ENCODE data around the gene THSD7A.

The THSD7A gene

DNA sequence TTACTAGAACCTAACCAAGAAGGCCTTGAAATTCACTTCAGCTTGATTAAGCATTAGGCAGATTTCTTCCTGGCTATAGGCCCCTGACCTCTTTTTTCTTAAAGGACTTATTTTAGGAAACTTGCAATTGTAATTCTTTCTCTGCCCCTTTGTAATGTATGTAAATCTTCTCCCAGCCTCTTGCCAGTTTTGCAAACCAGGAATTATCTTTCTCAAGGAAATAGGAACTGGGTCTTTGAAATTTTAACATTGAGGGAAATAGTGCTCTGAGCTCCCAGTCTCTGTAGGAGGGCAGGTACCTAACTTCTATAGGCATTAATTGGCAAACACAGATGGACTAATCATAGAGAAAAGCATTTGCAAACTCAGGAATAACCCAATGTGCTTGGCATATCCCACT lies 342.7 kb downstream of the THSD7A start:
- DNase-seq = no peak

DNA sequence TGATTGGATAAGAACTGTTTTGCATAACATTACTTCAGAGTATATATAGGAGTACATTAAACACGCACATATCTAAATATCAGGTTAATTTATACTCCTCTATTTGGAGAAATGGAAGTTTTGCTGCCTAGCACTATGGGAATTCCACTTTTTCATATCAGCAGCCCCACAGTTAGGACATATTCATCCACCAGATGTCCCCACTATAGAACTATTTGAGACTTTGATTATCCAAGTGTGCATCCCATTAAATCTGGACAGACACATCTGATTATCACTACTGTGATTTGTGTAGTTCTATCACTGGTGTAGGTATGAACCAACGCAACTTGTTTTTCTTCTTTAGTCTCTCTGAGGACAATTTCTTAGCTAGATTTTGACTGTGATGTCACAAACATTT lies 345.7 kb downstream of the THSD7A start:
- no peak for DNase-seq

DNA sequence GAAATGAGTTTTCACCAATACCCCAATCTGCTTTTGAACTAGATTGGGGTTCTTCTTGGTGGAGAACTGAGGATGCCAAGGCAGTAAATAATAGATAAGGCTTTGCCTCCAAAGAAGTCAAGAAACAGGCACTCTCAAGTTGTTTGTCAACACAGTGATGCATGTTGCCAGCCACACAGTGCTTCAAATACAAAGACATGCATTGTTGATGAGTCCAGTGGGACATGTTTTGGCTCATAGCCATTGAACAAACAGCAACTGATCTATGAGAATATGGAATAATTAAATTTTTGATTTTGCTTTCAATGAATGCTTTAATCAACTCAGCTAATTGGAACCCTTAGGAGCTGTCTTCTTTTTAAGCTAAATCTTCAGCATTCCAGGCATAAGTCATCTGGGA lies 346.4 kb downstream of the THSD7A start:
- no peak for DNase-seq

DNA sequence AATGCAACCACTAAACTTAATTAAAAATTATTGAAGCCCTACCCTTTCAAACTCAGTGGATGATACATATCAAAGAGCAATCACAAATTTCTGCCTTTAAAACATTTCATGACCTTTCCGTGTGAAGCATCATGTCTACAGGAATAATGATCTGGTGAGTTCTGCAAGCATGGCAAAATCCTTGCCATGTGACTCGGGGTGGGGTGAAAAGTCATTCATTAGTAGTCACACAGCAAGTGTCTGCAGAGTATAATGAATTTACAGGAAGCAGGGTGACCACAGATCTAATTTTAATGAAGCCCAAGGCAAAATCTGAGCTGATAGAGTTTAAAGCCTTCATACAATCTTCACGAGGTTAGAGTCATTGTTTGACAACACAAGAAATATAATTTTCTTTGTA lies 351.9 kb downstream of the THSD7A start:
- DNase-seq = no peak

DNA sequence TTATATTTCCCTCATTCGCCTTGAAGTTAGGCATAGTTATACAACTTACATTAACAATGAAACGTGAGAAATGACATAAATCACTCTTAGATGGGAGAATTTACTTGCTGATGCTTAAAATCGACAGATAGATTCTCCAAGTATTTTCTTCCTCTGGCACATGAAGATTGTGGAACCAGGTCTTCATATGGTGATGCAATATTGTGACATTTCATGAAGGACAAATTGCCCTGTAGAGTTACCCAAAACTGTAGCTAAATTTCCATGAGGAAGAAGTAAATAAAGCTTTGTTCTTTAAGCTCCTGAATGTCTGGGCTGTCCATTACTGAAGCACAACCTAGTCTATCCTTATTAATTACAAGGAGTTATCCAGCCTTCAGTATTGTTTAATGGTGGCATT lies 353.1 kb downstream of the THSD7A start:
- no peak for DNase-seq

DNA sequence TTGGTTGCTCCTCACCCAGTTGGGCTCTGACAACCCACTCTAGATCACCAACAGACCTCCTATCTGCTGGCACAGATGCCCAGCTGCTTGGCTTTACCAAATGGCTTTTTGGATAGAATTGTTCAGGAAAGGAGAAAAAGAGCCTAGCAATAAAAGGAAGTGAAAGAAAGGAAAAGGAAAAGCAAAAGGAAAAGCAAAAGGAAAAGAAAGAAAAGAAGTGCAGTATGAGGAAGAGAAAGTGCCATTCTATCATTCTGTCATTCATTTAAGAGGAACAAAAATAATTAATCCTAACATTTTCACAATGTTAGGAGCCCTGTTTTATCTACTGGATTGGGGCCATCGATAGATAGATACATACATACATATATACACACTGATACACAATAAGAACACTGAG lies 353.6 kb downstream of the THSD7A start:
- no peak for DNase-seq

DNA sequence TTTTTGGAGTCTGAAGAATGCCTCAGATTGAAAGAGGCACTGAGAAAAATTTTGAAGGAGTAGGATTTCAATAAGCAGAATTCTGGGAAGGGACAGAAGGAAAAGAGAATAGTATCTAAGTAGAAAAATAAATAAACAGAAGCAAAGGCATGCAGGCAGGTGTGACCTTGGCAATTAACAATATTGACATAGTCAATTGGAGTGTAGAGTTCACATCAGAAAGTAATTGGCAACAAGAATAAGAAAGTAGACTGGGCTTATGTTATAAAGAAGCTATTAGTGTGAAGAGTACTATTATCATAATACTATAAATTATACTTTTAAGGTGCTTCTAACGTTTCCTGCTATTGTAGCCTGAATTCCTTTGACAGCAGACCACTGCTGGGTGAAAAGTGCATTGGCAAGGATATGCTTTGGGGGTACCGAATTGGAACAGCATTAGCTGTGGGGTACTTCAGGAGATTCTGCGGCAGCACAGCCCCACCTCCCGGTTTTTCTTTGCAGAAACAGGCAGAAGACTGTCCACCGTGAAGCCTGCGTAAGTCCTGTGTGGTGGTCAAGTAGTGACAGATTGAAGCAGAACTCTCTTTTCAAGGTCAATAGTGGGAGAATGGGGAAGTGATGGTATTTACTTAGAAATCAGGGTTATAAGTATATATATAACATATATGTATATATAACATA lies 357.0 kb downstream of the THSD7A start:
- DNase-seq = no peak

DNA sequence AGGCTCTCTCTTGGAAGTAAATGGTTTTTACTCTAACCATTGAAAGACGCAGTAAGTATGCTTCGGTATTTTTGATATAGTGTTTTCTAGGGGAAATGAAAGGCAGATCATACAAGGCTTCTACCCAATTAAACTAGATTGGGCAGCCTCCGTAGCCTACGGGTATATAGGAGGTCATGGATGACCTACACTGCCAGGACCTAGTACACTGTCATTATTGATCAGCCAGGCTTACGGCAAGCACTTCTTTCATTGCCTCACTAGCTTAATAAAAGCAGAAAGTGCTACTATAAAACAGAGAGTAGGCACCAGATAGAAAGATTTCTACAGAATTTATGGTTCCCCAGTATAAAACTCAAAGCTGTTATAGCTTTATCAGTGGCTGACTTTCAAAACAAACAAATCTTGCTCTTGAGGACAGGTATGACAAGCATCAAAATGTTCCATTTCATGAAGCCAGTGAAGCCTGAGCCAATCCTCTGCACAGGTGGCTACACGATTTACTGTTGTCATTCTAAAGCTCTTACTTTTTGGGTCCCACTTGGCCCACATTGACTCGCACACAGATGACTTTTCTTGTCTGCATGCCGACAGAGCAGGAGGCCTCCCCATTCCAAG lies 358.1 kb downstream of the THSD7A start:
- no peak for DNase-seq

DNA sequence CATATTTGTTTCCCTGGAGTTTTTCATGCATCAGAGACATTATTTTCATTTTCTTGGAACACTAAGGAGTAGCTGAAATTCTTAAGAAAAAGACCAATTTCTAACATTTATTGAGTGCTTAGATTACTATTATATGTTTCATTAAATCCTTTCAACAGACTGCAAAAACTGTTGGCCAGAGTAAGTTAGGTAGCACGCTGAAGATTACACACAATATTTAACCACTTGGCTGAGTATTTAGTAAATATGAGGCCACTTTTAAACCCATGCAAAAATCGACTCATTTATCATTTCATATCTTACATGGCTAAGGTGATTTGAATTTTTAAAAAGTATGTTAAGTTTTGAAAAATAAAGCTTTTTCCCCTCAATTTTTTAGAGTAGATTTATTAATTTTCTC lies 358.8 kb downstream of the THSD7A start:
- no peak for DNase-seq

DNA sequence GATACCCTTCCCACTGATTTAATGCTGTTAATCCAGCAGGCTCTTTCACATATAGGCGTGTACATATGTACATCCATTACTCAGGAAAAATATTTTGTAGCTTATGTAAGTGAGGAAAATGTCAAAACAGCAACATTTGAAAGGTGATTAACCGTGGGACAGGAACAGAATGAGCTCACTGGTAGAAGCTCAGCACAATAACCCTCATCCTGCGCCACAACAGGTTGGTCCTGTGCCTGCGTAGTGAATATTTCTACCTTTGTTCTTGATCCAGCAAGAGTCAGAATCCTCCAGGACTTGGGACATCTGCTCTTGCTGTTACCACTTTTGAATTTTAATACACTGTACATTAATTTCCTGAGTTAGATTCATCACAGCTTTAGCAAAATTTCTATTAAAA lies 359.4 kb downstream of the THSD7A start:
- DNase-seq = no peak

DNA sequence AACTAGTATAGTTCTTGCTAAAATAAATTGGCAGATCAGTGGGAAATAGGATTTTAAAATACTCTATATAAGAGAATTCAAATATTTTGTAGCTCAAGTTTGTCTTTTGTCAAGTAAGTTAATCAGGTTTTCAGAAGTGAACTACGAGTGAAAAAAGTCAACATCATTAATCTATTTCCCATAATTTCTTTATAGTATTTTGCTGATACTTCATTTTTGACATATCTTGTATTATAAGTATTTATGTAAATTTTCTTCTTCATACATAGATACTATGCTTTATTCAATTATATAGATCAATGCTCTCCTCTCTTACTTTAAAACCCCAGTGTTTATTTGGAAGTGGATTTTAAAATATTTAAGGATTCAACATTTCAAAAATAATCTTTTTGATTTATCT lies 360.7 kb downstream of the THSD7A start:
- no peak for DNase-seq

DNA sequence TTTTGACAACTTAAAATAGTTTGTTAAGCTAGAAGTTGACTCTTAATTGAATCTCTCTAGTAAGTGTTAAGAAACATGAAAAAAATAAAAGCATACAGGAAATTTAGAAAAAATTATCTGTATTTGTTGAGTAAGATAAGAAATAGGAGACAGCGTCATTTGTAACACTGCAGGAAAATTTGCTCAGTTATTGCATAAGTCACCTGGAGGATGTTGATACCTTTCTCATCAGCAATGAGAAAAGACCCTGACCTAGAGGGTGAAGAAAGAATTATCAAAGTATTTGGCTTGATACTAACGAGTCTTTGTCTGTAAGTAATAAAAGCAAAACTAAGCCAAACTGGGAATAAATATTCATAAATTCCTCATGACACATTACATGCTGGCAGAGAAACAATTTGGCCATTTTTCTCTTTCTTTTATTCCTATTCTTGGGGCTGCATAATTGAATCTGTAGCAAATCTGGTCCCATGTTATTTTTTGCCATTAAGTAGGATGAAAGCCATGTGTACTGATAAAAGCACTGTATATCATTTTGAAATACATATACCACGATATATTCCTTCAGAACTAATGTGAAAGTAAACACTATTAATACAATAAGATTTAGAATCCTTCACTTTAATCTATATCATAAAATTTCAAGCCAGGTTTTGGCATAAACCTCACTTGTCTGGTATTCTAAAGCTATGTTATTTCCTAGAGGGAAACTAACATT lies 362.8 kb downstream of the THSD7A start:
- no peak for DNase-seq

DNA sequence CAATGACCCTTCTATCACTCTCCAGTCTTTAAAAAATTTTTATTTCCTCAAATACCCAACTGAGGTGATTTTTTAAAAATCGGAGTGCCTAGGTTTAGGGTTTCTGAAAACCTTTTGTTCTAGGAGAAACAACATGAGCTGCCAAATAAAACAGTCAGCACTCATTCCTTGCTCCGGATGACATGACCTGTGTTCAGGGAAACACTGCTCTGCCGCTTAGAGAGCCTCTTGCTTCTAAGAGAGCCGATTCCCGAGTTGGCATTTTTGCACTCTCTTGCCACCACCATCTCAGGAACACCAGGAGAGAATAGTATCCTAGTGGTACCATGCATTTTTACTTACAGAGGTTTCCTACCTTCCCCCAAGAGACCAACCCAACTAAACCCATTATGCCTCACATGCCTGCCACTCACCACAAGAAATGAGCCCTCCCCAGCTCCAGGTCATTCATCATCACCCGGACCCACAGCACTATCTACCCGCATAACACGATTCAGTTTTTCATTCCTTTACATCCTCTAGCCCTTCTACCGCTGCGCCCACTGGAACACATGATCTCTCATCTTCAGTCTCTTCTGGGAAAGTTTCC lies 365.4 kb downstream of the THSD7A start:
- DNase-seq = no peak

DNA sequence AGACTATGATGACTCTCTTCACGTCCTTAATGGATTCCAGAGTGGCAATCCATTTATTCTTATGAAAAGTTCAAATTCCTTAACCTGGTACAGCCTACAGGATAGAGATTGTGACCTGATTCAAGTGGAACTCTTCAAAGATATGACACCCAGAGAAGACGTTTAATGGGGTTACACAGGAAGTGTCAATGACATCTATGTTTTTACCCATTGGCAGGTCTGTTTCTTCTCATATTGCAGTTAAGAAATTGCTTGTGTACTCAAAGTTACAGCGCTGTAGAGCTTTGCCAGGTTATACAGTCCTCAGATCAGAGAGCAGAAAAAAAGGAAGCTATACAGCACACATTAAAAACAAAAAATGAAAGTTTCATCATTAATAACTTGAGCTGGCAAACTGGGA lies 367.4 kb downstream of the THSD7A start:
- DNase-seq = no peak

DNA sequence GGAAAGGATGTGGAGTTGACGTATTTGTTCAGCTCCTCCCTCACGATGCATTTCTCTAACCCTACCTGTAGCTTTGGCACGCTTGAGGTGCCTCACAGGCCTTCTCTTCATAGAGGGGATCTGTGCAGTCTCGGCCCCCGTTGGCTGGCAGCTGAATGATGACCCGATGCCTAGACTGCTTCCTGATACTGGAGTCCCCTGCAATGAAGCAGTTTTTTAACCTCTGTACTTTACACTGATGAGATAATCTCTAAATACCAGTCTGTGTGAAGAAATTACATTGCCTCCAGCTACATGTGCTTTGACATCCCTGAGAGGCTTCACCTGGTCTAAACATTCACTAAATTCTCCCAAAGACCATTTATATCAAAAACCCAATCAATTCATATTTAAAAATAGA lies 370.1 kb downstream of the THSD7A start:
- no peak for DNase-seq

DNA sequence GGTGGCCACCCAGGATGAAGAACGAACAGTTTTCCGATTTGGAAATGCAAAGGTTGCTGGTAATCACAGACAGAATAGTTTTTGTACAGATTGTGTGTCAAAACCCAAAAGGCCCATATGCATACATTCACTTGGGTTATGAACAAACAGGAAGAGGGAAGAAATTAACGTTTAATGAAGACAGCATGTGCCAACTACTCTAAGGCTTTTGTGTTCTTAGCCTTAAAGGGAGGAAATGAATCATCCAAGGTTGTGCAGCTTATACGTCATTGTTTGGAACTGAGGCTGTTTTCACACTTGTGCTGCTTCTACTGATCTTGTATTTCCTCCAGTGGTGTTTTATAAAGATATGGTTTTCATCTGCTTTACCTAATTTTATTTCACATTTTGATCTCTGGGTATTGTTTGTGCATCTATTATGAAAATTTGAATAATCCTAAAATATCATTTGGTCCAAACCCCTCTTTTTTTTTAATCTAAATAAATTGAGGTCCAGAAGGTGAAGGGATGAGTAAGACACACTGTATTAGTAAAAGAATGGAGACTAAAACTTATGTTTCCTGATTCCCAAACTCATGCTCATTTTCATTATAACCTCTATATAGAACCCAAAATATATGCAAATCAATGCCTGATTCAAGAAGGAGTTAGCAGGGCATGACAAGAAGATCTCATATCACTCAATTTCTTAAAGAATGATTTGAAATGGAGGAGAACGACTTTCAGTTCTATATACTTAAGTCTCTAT lies 373.1 kb downstream of the THSD7A start:
- DNase-seq = no peak

DNA sequence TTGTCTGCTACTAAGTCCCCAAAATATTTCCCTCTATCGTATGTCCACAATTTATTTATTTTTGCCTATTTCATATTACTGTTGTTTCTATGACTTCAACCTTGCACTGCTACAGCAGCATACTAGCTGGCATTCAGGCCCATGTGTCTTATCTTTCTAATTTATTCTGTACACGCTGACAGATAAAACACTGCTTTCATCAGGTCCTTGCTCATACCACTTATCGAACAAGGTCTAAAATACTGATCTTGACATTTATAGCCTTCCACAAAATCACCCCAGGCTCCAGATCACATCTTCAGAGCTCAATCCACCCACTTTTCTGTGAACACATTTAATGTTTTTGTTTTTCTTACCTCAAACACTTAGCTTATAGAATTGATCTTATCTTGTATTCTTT lies 374.6 kb downstream of the THSD7A start:
- DNase-seq = no peak

DNA sequence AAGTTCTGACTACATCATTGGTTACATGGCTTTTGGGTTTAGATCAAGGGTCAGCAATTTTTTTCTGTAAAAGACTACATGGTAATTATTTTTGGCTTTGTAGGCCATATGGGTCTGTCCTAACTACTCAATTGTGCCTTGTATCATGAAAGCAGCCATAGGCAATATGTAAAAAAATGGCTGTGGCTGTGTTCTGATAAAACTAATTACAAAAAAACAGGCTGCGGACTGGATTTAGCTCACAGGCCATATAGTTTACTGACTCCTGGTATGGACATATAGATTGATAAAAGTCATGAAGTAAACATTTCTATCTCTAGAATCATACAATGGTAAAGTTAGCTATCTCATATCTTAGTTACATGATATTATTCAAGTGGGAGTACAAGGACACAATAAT lies 375.4 kb downstream of the THSD7A start:
- no peak for DNase-seq

DNA sequence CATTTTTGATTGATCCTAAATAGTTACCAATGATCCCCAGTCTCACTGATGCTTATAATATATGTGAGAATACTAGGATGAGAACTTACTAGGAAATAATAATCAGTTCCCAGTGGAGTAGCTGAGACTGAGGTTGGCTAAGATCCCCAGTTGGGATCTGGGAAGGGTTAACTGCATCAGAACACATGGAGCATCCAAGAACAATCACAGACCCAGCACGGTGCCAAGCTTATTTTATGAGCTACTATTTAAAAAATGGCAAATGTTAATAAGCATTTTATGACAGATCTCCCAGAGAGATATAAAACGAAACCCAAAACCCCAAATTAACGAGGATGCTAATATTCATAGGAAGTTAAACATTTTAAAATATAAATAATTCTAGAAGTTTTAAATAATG lies 379.5 kb downstream of the THSD7A start:
- no peak for DNase-seq

DNA sequence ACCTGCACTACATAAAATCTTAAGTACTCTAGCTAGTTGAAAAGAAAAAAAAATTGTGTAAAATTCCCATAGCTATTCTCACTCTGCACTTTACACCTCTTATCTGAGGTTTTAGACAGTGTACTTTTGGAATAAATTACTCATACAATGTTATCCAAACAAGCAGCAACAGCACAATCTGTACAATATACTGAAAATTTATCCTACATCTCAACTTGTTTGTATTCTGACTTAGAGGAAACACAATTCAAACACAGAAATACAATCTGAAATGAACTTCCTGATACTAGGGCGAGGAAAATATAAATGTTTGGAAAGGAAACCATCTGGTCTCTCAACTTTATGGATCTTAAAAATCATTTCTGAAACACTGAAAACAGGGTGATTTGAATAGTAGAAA lies 381.7 kb downstream of the THSD7A start:
- DNase-seq = no peak

DNA sequence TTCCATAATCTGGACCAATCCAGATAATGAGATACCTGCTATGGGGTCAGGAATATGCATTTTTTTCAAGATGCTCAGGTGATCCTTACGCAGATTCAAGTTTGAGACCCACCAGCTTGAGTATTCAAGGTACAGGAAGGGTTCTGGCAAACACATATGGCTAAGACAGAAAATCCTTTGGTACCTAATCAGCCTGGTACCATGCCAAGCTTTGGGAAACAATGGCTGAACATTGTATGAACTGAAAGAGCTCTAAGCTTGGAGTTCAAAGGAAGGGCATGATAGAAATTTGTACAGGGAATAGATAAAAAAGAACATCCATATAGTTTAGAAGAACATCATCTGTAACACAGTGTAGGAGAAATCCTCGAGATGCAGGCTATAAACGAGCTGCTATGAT lies 382.7 kb downstream of the THSD7A start:
- DNase-seq = no peak

DNA sequence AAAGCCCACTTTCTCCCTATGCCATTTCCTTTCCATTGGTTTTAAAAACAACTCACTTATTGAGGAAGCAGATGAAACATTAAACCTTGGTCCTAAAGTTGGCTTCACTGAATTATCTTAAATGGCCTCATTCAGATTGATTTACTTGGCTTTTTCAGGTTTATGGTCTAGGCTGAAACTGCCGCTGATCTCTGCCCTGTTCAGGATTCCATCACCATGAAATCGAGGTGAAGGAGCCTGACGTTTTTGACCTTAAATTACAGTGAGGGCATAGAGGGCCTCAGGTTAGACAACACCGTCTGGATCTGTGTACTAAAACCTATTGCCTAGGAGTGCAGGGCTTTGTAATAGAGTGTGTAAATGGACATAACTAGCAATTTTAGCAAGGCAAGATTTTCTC lies 383.7 kb downstream of the THSD7A start:
- DNase-seq = no peak

DNA sequence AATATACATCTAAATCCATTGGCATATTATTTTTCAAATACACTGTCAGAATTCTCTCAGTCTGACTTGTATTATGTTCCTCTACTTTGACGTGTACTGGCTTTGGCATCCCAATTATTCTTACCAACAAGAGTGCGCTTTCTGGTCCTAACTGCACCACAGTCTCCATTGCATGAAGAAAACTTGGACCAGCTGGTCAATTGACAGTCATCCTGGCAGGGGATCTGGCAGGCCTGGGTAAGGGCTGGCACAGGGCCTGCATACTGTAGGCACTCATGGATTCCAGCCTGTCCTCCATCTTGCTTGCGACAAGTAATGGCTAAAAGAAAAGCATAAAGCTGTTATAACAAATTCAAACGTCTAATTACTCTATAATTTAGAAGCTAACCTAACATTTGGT lies 384.9 kb downstream of the THSD7A start:
- no peak for DNase-seq
